HepG2 (cell line): ENCODE data around the gene NOVA2. TPM values are rescaled to one million over a fixed set of nuclear protein-coding genes. Genes with fewer than 3 reads are reported as not detected.

Source experiments
- AGO1 ChIP-seq: fragments of 200-400 bp; formaldehyde crosslinking; IDR thresholded peaks from 2 replicates; pipeline ENCODE4 v1.6.1; 2017; ENCODE audit warnings: mild to moderate bottlenecking, low read depth, low read length, moderate library complexity; ENCODE audit not compliant: poor library complexity, severe bottlenecking
- ATF1 ChIP-seq: IDR thresholded peaks from 2 replicates; pipeline ENCODE4 v1.6.1; 2016; ENCODE audit warnings: mild to moderate bottlenecking, control low read depth
- ATF7 ChIP-seq, 2 experiments: fragments of 450-650 bp in 1 of 2; sonication (generic) in 1 of 2; formaldehyde crosslinking in 1 of 2; IDR thresholded peaks; 2 replicates each; pipeline versions ENCODE4 v1.4.0 to v1.6.1; 2016 to 2020; ENCODE audit warnings: antibody characterized with exemption in 1 of 2, mild to moderate bottlenecking in 1 of 2, missing genetic modification reagents in 1 of 2
- HDAC1 ChIP-seq: sonication (generic); formaldehyde crosslinking; IDR thresholded peaks from 2 replicates; pipeline ENCODE4 v1.5.1; 2020; ENCODE audit warnings: mild to moderate bottlenecking, missing genetic modification reagents
- HMGA1 ChIP-seq: sonication (generic); formaldehyde crosslinking; conservative IDR thresholded peaks from 2 replicates; pipeline ENCODE4 v1.4.0; 2020; ENCODE audit warnings: missing genetic modification reagents
- KLF16 ChIP-seq, 2 experiments: sonication (generic) in 1 of 2; formaldehyde crosslinking in 1 of 2; IDR thresholded peaks; 2 replicates each; pipeline versions ENCODE4 v1.6.1 to v1.8.0; 2016 to 2023; ENCODE audit warnings: missing genetic modification reagents in 2 of 2, missing compliant biosample characterization in 1 of 2
- MAFK ChIP-seq, 2 experiments: IDR thresholded peaks in 1 of 2; conservative IDR thresholded peaks in 1 of 2; 2 replicates each; pipeline ENCODE4 v1.6.1; 2011; ENCODE audit warnings: improper control_type of control experiment in 2 of 2, low read length in 2 of 2
- MZF1 ChIP-seq: sonication (generic); formaldehyde crosslinking; IDR thresholded peaks from 2 replicates; pipeline ENCODE4 v1.8.1; 2023; ENCODE audit warnings: mild to moderate bottlenecking, missing genetic modification reagents, borderline replicate concordance
- SOX5 ChIP-seq: IDR thresholded peaks from 2 replicates; pipeline ENCODE4 v1.6.1; 2016; ENCODE audit warnings: borderline replicate concordance
- TAF1 ChIP-seq: sonication (generic); formaldehyde crosslinking; IDR thresholded peaks from 2 replicates; pipeline ENCODE4 v1.4.0; 2020; ENCODE audit warnings: missing genetic modification reagents
- ZC3H4 ChIP-seq: sonication (generic); formaldehyde crosslinking; IDR thresholded peaks from 2 replicates; pipeline ENCODE4 v1.4.0; 2020; ENCODE audit warnings: missing genetic modification reagents, borderline replicate concordance
- ZFYVE20 ChIP-seq: sonication (generic); formaldehyde crosslinking; IDR thresholded peaks from 2 replicates; pipeline ENCODE4 v1.8.0; 2023; ENCODE audit warnings: low read depth, mild to moderate bottlenecking, moderate library complexity, missing genetic modification reagents, borderline replicate concordance
- ZNF292 ChIP-seq: sonication (generic); formaldehyde crosslinking; IDR thresholded peaks from 2 replicates; pipeline ENCODE4 v1.8.1; 2022; ENCODE audit warnings: mild to moderate bottlenecking, low read depth, missing genetic modification reagents, borderline replicate concordance
- ZNF44 ChIP-seq: sonication (generic); formaldehyde crosslinking; IDR thresholded peaks from 2 replicates; pipeline ENCODE4 v1.5.1; 2020; ENCODE audit warnings: mild to moderate bottlenecking, missing genetic modification reagents
- ZNF510 ChIP-seq: sonication (generic); formaldehyde crosslinking; IDR thresholded peaks from 2 replicates; pipeline ENCODE4 v1.4.0; 2020; ENCODE audit warnings: low read depth, mild to moderate bottlenecking, missing genetic modification reagents
- ZNF552 ChIP-seq: sonication (generic); formaldehyde crosslinking; IDR thresholded peaks from 2 replicates; pipeline ENCODE4 v1.9.0; 2022; ENCODE audit warnings: missing genetic modification reagents, mild to moderate bottlenecking, borderline replicate concordance
- ZNF558 ChIP-seq: sonication (generic); formaldehyde crosslinking; IDR thresholded peaks from 2 replicates; pipeline ENCODE4 v1.9.0; 2022; ENCODE audit warnings: mild to moderate bottlenecking, missing genetic modification reagents, borderline replicate concordance
- ZNF713 ChIP-seq: sonication (generic); formaldehyde crosslinking; IDR thresholded peaks from 2 replicates; pipeline ENCODE4 v1.4.0; 2020; ENCODE audit warnings: mild to moderate bottlenecking, missing genetic modification reagents
- polyA plus RNA-seq, 8 experiments: library from polyadenylated mRNA; depleted of rRNA in 3 of 8; stranded (reverse) in 7 of 8; unstranded in 1 of 8; fragments of >200 nt; fragmentation: Illumina TruSeq in 4 of 8; extraction: Trizol in 4 of 8; gene quantifications; 2 replicates each; pipeline versions ENCODE4 v1.2.1 to v1.2.3, GENCODE V29; 2011 to 2016; ENCODE audit warnings: low read depth in 4 of 8, missing spikeins in 1 of 8, mixed read lengths in 1 of 8; ENCODE audit not compliant: insufficient read depth in 1 of 8
- total RNA-seq, 5 experiments: library from RNA; depleted of rRNA; stranded (reverse); fragments of >200 nt; fragmentation: Illumina TruSeq; extraction: Trizol; gene quantifications; 2 replicates each; pipeline ENCODE4 v1.2.3, GENCODE V29; 2016; ENCODE audit warnings: low read depth in 1 of 5
- TF ChIP-seq, protein P1 (sequence below): fragments of 450-650 bp; IDR thresholded peaks from 2 replicates; pipeline ENCODE4 v1.6.1; 2017
- TF ChIP-seq, protein P2 (sequence below): sonication (generic); formaldehyde crosslinking; conservative IDR thresholded peaks from 2 replicates; pipeline ENCODE4 v1.4.0; 2020; ENCODE audit warnings: missing genetic modification reagents
- TF ChIP-seq, protein P3 (sequence below): IDR thresholded peaks from 2 replicates; pipeline ENCODE4 v1.6.1; 2016; ENCODE audit warnings: missing genetic modification reagents, missing compliant biosample characterization
- TF ChIP-seq, protein P4 (sequence below): sonication (generic); formaldehyde crosslinking; IDR thresholded peaks from 2 replicates; pipeline ENCODE4 v1.8.0; 2022; ENCODE audit warnings: mild to moderate bottlenecking, missing genetic modification reagents
- TF ChIP-seq, protein P5 (sequence below): sonication (generic); formaldehyde crosslinking; IDR thresholded peaks from 2 replicates; pipeline ENCODE4 v1.8.1; 2023; ENCODE audit warnings: mild to moderate bottlenecking, missing genetic modification reagents

Gene NOVA2
- total and polyA plus RNA-seq, 2 of the 13 experiments (the other 11 are each of a cell fraction or from before 2014, with no cell fraction given) = not detected

DNA sequence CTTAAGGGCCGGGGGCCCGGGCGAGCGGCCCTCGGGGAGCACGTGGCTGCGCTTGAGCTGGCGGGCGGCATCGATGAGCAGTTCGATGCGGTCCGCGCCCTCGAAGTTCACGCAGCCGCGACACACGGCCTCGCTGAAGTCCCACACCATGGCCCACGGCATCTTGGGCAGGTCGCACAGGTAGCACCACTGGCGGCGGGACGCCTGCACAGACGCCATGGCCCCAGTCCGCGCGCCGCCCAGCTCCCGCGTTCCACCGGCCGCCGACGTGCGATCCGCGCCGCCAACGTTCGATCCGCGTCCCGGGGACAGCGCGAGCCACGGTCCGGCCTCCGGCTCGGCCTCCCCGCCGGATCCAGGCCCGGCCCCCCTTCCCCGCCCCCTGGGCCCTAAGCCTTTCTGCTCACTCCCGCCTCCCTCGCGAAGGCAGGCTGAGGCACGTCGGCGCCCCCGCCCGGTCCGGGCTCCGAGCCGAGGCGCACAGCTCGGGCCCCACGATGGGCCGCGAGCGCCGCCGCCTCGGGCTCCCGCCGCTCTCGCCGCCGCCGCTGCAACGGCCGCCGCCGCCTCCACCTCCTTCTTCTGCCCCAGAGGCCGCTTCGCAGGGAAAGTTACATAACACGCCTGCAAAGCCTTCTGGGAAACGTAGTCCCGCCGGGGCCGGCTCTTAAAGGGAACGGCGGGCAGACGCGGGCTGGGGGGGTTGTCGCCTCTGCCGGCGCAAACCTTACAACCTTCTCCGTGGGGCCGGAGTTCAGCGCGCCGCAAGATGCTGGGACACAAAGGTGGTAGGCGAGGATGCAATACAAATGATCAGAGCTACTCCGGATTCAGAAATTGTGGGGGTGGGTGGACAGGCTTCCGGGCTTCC lies 87.9 kb downstream of the NOVA2 start, which contains the start of gene IRF2BP1 (continued):
- TF ChIP-seq, protein P1, sequence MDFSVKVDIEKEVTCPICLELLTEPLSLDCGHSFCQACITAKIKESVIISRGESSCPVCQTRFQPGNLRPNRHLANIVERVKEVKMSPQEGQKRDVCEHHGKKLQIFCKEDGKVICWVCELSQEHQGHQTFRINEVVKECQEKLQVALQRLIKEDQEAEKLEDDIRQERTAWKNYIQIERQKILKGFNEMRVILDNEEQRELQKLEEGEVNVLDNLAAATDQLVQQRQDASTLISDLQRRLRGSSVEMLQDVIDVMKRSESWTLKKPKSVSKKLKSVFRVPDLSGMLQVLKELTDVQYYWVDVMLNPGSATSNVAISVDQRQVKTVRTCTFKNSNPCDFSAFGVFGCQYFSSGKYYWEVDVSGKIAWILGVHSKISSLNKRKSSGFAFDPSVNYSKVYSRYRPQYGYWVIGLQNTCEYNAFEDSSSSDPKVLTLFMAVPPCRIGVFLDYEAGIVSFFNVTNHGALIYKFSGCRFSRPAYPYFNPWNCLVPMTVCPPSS = no peak
- TF ChIP-seq ATF1 (CRISPR knock-in tag) (no peak), TAF1 (CRISPR knock-in tag) (no peak; the same call in 1 of the 2 replicates), MAFK (conservative IDR thresholded peaks at IDR 0.05 in 1 of 2, IDR thresholded peaks at IDR 0.05 in 1 of 2; ENCODE audit: low read length in 2 of 2) (no peak), SOX5 (CRISPR knock-in tag) (no peak), ZNF552 (CRISPR knock-in tag) (no peak), HDAC1 (CRISPR knock-in tag) (peak; percentile 41; the same call in 1 of the 2 replicates), AGO1 (peak; percentile 95), ZNF558 (CRISPR knock-in tag) (peak; percentile 72; the same call in 1 of the 2 replicates), ZFYVE20 (CRISPR knock-in tag) (no peak), ZC3H4 (CRISPR knock-in tag) (no peak; the same call in 1 of the 2 replicates), MZF1 (CRISPR knock-in tag) (no peak), ATF7 (IDR thresholded peaks at IDR 0.05) (no peak), ATF7 (CRISPR knock-in tag; IDR thresholded peaks at IDR 0.05) (no peak), ZNF713 (CRISPR knock-in tag) (no peak), ZNF44 (CRISPR knock-in tag) (no peak; the same call in 1 of the 2 replicates), ZNF510 (no peak), ZNF292 (CRISPR knock-in tag) (no peak), HMGA1 (CRISPR knock-in tag) (no peak), KLF16 (CRISPR knock-in tag; IDR thresholded peaks at IDR 0.05) (no peak)
- TF ChIP-seq, protein P2, sequence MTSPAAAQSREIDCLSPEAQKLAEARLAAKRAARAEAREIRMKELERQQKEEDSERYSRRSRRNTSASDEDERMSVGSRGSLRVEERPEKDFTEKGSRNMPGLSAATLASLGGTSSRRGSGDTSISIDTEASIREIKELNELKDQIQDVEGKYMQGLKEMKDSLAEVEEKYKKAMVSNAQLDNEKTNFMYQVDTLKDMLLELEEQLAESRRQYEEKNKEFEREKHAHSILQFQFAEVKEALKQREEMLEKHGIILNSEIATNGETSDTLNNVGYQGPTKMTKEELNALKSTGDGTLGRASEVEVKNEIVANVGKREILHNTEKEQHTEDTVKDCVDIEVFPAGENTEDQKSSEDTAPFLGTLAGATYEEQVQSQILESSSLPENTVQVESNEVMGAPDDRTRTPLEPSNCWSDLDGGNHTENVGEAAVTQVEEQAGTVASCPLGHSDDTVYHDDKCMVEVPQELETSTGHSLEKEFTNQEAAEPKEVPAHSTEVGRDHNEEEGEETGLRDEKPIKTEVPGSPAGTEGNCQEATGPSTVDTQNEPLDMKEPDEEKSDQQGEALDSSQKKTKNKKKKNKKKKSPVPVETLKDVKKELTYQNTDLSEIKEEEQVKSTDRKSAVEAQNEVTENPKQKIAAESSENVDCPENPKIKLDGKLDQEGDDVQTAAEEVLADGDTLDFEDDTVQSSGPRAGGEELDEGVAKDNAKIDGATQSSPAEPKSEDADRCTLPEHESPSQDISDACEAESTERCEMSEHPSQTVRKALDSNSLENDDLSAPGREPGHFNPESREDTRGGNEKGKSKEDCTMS (CRISPR knock-in tag) = no peak
- TF ChIP-seq, protein P3, sequence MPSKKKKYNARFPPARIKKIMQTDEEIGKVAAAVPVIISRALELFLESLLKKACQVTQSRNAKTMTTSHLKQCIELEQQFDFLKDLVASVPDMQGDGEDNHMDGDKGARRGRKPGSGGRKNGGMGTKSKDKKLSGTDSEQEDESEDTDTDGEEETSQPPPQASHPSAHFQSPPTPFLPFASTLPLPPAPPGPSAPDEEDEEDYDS (CRISPR knock-in tag) = no peak
- TF ChIP-seq, protein P4, sequence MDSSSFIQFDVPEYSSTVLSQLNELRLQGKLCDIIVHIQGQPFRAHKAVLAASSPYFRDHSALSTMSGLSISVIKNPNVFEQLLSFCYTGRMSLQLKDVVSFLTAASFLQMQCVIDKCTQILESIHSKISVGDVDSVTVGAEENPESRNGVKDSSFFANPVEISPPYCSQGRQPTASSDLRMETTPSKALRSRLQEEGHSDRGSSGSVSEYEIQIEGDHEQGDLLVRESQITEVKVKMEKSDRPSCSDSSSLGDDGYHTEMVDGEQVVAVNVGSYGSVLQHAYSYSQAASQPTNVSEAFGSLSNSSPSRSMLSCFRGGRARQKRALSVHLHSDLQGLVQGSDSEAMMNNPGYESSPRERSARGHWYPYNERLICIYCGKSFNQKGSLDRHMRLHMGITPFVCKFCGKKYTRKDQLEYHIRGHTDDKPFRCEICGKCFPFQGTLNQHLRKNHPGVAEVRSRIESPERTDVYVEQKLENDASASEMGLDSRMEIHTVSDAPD (CRISPR knock-in tag) = no peak
- TF ChIP-seq, protein P5, sequence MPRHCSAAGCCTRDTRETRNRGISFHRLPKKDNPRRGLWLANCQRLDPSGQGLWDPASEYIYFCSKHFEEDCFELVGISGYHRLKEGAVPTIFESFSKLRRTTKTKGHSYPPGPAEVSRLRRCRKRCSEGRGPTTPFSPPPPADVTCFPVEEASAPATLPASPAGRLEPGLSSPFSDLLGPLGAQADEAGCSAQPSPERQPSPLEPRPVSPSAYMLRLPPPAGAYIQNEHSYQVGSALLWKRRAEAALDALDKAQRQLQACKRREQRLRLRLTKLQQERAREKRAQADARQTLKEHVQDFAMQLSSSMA (CRISPR knock-in tag) = no peak
